Measurements from ENCODE around the gene SATB1. TPM values are rescaled to one million over a fixed set of nuclear protein-coding genes. Genes with fewer than 3 reads are reported as not detected.

Gene SATB1
- total RNA-seq, 2 experiments from 2014 or later, result 390 to 393 TPM

GRCh38 chr3:18402239-18402799 is 22.8 kb downstream of the SATB1 start:
- TF ChIP-seq, protein P1, sequence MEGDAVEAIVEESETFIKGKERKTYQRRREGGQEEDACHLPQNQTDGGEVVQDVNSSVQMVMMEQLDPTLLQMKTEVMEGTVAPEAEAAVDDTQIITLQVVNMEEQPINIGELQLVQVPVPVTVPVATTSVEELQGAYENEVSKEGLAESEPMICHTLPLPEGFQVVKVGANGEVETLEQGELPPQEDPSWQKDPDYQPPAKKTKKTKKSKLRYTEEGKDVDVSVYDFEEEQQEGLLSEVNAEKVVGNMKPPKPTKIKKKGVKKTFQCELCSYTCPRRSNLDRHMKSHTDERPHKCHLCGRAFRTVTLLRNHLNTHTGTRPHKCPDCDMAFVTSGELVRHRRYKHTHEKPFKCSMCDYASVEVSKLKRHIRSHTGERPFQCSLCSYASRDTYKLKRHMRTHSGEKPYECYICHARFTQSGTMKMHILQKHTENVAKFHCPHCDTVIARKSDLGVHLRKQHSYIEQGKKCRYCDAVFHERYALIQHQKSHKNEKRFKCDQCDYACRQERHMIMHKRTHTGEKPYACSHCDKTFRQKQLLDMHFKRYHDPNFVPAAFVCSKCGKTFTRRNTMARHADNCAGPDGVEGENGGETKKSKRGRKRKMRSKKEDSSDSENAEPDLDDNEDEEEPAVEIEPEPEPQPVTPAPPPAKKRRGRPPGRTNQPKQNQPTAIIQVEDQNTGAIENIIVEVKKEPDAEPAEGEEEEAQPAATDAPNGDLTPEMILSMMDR (IDR thresholded peaks at IDR 0.05), result no peak
- Histone ChIP-seq H3K36me3 (ENCODE audit: insufficient read depth, low read length) (peaks cover 41% of the 10 kb centered on the region), H3K4me3 (ENCODE audit: low read length) (no peak overlapping the region), H3K4me1 (ENCODE audit: insufficient read depth, low read length) (peaks cover 9% of the 10 kb centered on the region), H3K27me3 (ENCODE audit: control insufficient read depth in 1 of 2, insufficient read depth in 2 of 2, low read length in 2 of 2) (no peaks in the 10 kb centered on the region), H3K27ac (ENCODE audit: low read depth in 1 of 2, low read length in 2 of 2) (peak overlapping the region; percentile 21 to 31), H3K9me3 (ENCODE audit: control insufficient read depth in 1 of 2, insufficient read depth in 1 of 2, low read length in 2 of 2) (no peaks in the 10 kb centered on the region)
- no peaks in the 10 kb centered on the region for H3K9me3 Mint-ChIP-seq
- peaks cover 100% of the 10 kb centered on the region for H3K36me3 Mint-ChIP-seq (ENCODE audit: low read depth)
- ChIA-PET CTCF (interaction anchor here (0.7 to 2.8 kb wide), 7 partner anchors 10 to 356 kb away, joined by 3 to 15 read pairs (median 5); no protein-coding TSS in a partner anchor), POLR2A (interaction anchor here (0.6 to 2.6 kb wide), 22 partner anchors 9 to 370 kb away, joined by 3 to 23 read pairs (median 5); partner anchors contain the start of gene SATB1)
- intact Hi-C loops (cut with DNase I, micrococcal nuclease), result loop anchor here in 1 of 2 experiments (1.0 to 2.0 kb wide), 2 partner anchors 9 to 14 kb away; no protein-coding TSS in a partner anchor
- peak overlapping the region; percentile 82 for H3K27ac Mint-ChIP-seq
- peaks cover 100% of the 10 kb centered on the region for H3K4me1 Mint-ChIP-seq (ENCODE audit: low read depth)
- peak in 2 of 14 experiments; percentile 38 to 58 for DNase-seq
- no peaks in the 10 kb centered on the region for H3K27me3 Mint-ChIP-seq
- peak overlapping the region; percentile 81 for H3K4me3 Mint-ChIP-seq
- ATAC-seq (ENCODE audit: poor library complexity), result peak; percentile 77

DNA sequence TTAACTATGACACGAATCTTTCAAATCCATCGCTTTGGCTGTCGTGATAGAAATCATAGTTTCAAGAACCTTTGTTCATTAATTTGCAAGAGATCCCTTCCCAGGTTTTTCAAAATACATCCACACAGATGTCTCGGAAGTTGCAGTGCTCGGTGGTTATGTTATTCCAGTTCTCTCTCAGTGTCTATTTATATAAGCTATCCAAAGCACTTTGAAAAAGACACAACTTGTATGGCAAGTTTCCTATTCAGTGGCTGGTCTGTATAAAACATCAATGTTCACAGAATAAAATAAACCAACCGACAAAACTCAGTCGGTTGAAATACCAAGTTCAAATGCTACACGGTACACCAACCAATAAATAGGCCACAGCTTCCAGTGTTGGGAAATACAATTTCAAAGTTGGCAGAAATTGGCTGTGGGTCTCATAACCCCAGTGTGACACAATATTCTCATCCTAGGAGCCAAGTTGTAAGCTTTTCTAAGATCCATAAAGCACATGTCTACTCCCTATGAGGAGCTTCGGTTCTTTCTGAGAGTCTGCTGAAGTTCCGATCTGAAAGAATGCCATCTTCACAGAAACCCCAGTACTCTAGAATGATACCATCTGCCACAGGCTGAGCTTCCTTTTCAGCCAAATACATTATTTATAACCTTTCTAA is 23.7 kb downstream of the SATB1 start:
- ATAC-seq (ENCODE audit: poor library complexity) (peak; percentile 45), DNase-seq (no peak)
- Histone ChIP-seq H3K4me1 (ENCODE audit: insufficient read depth, low read length) (peaks cover 9% of the 10 kb centered on the region), H3K27ac (ENCODE audit: low read depth in 1 of 2, low read length in 2 of 2) (peak overlapping the region; percentile 8 to 31), H3K9me3 (ENCODE audit: control insufficient read depth in 1 of 2, insufficient read depth in 1 of 2, low read length in 2 of 2) (no peaks in the 10 kb centered on the region), H3K27me3 (ENCODE audit: control insufficient read depth in 1 of 2, insufficient read depth in 2 of 2, low read length in 2 of 2) (no peaks in the 10 kb centered on the region), H3K36me3 (ENCODE audit: insufficient read depth, low read length) (peaks cover 43% of the 10 kb centered on the region), H3K4me3 (ENCODE audit: low read length) (peak overlapping the region; percentile 2)
- no peaks in the 10 kb centered on the region for H3K27me3 Mint-ChIP-seq
- TF ChIP-seq, protein P1 (IDR thresholded peaks at IDR 0.05), result no peak
- peak overlapping the region; percentile 82 for H3K27ac Mint-ChIP-seq
- no peaks in the 10 kb centered on the region for H3K9me3 Mint-ChIP-seq
- ChIA-PET POLR2A (interaction anchor here (0.7 to 2.6 kb wide), 21 partner anchors 9 to 357 kb away, joined by 3 to 23 read pairs (median 5); partner anchors contain the start of gene SATB1), CTCF (interaction anchor here (0.7 to 2.8 kb wide), 7 partner anchors 9 to 356 kb away, joined by 3 to 15 read pairs (median 5); no protein-coding TSS in a partner anchor)
- peaks cover 100% of the 10 kb centered on the region for H3K36me3 Mint-ChIP-seq (ENCODE audit: low read depth)
- intact Hi-C loops (cut with DNase I, micrococcal nuclease), result loop anchor here in 1 of 2 experiments (2.0 kb wide), 1 partner anchor 15 kb away; no protein-coding TSS in a partner anchor
- H3K4me1 Mint-ChIP-seq (ENCODE audit: low read depth), result peaks cover 100% of the 10 kb centered on the region
- H3K4me3 Mint-ChIP-seq, result peak overlapping the region; percentile 81

- CTCF ChIA-PET, result interaction anchor here (0.9 to 1.8 kb wide), 3 partner anchors 9 to 17 kb away, joined by 4 to 11 read pairs (median 4); no protein-coding TSS in a partner anchor
- H3K27me3 Mint-ChIP-seq, result no peaks in the 10 kb centered on the region
- Histone ChIP-seq H3K4me3 (ENCODE audit: low read length) (no peak overlapping the region), H3K9me3 (ENCODE audit: control insufficient read depth in 1 of 2, insufficient read depth in 1 of 2, low read length in 2 of 2) (no peaks in the 10 kb centered on the region), H3K36me3 (ENCODE audit: insufficient read depth, low read length) (peaks cover 62% of the 10 kb centered on the region), H3K27me3 (ENCODE audit: control insufficient read depth in 1 of 2, insufficient read depth in 2 of 2, low read length in 2 of 2) (no peaks in the 10 kb centered on the region), H3K4me1 (ENCODE audit: insufficient read depth, low read length) (peaks cover 8% of the 10 kb centered on the region), H3K27ac (ENCODE audit: low read depth in 1 of 2, low read length in 2 of 2) (no peak overlapping the region)
- peak overlapping the region; percentile 82 for H3K27ac Mint-ChIP-seq
- no peak for ATAC-seq (ENCODE audit: poor library complexity)
- intact Hi-C loops (cut with DNase I, micrococcal nuclease), result loop anchor here in 1 of 2 experiments (5.0 to 10.0 kb wide), 2 partner anchors 44 to 586 kb away; no protein-coding TSS in a partner anchor
- H3K4me1 Mint-ChIP-seq (ENCODE audit: low read depth), result peaks cover 97% of the 10 kb centered on the region
- H3K36me3 Mint-ChIP-seq (ENCODE audit: low read depth), result peaks cover 97% of the 10 kb centered on the region
- no peaks in the 10 kb centered on the region for H3K9me3 Mint-ChIP-seq
- DNase-seq, result no peak
- TF ChIP-seq, protein P1 (IDR thresholded peaks at IDR 0.05), result no peak
- POLR2A ChIA-PET, result interaction anchor here (1.1 to 2.1 kb wide), 6 partner anchors 8 to 380 kb away, joined by 3 to 9 read pairs (median 4); no protein-coding TSS in a partner anchor
- no peak overlapping the region for H3K4me3 Mint-ChIP-seq
Observed at GRCh38 chr3:18398448-18398847, 26.7 kb downstream of the SATB1 start.

All from CD4-positive, alpha-beta T cell (primary cell).